Measurements from ENCODE around the gene PPP1CB.

Gene PPP1CB

DNA sequence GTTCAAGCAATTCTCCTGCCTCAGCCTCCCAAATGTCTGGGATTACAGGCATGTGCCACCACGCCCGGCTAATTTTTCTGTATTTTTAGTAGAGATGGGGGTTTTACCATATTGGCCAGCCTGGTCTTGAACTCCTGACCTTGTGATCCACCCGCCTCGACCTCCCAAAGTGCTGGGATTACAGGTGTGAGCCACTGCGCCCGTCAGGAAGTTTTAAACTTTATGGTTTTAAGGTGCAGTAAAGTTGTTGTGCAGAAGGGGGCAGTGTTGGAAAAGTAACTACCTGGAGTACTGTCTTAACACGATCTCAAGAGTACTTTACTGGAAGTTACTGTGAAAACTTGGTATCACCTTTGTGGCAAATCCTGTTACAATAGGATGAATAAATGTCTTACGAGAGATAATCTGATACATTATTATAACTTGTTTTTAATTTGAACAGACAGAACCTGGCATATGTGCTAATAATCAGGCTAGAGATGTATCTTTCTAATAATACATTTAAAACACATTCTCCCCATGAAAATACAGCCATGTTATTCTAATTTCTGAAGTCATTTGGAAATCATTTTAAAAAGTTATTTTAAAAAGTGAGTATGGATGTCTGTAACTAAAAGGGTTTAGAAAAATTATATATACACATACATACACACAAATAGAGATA lies 69.8 kb downstream of the PPP1CB start:
- TF ChIP-seq ZFP30 (CRISPR knock-in tag; IDR thresholded peaks at IDR 0.05) (no peak), ZC3H10 (CRISPR knock-in tag; IDR thresholded peaks at IDR 0.05) (no peak), SNAI2 (CRISPR knock-in tag; IDR thresholded peaks at IDR 0.05) (0 out of 2 replicates have a peak, but pooled peaks have one; percentile 17), BACH2 (CRISPR knock-in tag; IDR thresholded peaks at IDR 0.05; ENCODE audit: borderline replicate concordance) (no peak), ZNF70 (CRISPR knock-in tag; IDR thresholded peaks at IDR 0.05) (no peak), ISL1 (CRISPR knock-in tag; IDR thresholded peaks at IDR 0.05) (no peak), CSDC2 (CRISPR knock-in tag; IDR thresholded peaks at IDR 0.05) (0 out of 2 replicates have a peak, but pooled peaks have one; percentile 44), GLIS3 (CRISPR knock-in tag; IDR thresholded peaks at IDR 0.05) (no peak), ZNF8 (CRISPR knock-in tag; IDR thresholded peaks at IDR 0.05) (no peak), ZFP3 (CRISPR knock-in tag; IDR thresholded peaks at IDR 0.05) (no peak), TCF4 (CRISPR knock-in tag; IDR thresholded peaks at IDR 0.05; ENCODE audit: borderline replicate concordance) (no peak)
- TF ChIP-seq, protein P1, sequence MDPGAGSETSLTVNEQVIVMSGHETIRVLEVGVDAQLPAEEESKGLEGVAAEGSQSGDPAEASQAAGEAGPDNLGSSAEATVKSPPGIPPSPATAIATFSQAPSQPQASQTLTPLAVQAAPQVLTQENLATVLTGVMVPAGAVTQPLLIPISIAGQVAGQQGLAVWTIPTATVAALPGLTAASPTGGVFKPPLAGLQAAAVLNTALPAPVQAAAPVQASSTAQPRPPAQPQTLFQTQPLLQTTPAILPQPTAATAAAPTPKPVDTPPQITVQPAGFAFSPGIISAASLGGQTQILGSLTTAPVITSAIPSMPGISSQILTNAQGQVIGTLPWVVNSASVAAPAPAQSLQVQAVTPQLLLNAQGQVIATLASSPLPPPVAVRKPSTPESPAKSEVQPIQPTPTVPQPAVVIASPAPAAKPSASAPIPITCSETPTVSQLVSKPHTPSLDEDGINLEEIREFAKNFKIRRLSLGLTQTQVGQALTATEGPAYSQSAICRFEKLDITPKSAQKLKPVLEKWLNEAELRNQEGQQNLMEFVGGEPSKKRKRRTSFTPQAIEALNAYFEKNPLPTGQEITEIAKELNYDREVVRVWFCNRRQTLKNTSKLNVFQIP (CRISPR knock-in tag; IDR thresholded peaks at IDR 0.05; ENCODE audit: borderline replicate concordance, low read depth): no peak
- TF ChIP-seq, protein P2, sequence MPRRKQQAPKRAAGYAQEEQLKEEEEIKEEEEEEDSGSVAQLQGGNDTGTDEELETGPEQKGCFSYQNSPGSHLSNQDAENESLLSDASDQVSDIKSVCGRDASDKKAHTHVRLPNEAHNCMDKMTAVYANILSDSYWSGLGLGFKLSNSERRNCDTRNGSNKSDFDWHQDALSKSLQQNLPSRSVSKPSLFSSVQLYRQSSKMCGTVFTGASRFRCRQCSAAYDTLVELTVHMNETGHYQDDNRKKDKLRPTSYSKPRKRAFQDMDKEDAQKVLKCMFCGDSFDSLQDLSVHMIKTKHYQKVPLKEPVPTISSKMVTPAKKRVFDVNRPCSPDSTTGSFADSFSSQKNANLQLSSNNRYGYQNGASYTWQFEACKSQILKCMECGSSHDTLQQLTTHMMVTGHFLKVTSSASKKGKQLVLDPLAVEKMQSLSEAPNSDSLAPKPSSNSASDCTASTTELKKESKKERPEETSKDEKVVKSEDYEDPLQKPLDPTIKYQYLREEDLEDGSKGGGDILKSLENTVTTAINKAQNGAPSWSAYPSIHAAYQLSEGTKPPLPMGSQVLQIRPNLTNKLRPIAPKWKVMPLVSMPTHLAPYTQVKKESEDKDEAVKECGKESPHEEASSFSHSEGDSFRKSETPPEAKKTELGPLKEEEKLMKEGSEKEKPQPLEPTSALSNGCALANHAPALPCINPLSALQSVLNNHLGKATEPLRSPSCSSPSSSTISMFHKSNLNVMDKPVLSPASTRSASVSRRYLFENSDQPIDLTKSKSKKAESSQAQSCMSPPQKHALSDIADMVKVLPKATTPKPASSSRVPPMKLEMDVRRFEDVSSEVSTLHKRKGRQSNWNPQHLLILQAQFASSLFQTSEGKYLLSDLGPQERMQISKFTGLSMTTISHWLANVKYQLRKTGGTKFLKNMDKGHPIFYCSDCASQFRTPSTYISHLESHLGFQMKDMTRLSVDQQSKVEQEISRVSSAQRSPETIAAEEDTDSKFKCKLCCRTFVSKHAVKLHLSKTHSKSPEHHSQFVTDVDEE (CRISPR knock-in tag; IDR thresholded peaks at IDR 0.05): no peak
- TF ChIP-seq, protein P3, sequence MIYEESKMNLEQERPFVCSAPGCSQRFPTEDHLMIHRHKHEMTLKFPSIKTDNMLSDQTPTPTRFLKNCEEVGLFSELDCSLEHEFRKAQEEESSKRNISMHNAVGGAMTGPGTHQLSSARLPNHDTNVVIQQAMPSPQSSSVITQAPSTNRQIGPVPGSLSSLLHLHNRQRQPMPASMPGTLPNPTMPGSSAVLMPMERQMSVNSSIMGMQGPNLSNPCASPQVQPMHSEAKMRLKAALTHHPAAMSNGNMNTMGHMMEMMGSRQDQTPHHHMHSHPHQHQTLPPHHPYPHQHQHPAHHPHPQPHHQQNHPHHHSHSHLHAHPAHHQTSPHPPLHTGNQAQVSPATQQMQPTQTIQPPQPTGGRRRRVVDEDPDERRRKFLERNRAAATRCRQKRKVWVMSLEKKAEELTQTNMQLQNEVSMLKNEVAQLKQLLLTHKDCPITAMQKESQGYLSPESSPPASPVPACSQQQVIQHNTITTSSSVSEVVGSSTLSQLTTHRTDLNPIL (CRISPR knock-in tag; IDR thresholded peaks at IDR 0.05; ENCODE audit: low read depth): no peak
- TF ChIP-seq, protein P4, sequence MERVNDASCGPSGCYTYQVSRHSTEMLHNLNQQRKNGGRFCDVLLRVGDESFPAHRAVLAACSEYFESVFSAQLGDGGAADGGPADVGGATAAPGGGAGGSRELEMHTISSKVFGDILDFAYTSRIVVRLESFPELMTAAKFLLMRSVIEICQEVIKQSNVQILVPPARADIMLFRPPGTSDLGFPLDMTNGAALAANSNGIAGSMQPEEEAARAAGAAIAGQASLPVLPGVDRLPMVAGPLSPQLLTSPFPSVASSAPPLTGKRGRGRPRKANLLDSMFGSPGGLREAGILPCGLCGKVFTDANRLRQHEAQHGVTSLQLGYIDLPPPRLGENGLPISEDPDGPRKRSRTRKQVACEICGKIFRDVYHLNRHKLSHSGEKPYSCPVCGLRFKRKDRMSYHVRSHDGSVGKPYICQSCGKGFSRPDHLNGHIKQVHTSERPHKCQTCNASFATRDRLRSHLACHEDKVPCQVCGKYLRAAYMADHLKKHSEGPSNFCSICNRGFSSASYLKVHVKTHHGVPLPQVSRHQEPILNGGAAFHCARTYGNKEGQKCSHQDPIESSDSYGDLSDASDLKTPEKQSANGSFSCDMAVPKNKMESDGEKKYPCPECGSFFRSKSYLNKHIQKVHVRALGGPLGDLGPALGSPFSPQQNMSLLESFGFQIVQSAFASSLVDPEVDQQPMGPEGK (CRISPR knock-in tag; IDR thresholded peaks at IDR 0.05; ENCODE audit: borderline replicate concordance): no peak

DNA sequence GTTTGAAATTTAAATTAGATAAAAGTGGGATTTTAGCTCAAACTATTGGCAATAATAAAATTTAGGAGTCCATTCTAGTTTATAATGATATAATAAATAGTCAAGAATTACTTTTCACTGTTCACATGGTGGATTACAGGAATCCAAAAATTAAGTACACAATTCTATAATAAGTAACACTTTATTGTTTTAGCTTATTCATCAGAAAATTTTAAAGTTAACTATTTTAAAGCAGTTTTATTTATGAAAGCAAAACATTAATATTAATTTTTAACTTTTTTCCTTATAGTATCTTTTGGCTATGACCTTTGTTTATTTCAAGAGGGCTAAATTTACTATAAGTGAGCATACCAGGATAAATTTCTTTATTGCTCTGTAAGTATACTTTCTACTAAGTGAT lies 70.4 kb downstream of the PPP1CB start:
- TF ChIP-seq TOX (CRISPR knock-in tag; IDR thresholded peaks at IDR 0.05; ENCODE audit: borderline replicate concordance) (no peak), BACH2 (CRISPR knock-in tag; IDR thresholded peaks at IDR 0.05; ENCODE audit: borderline replicate concordance) (no peak)
- TF ChIP-seq, protein P2 (CRISPR knock-in tag; IDR thresholded peaks at IDR 0.05): no peak
- no peak for ATAC-seq

More for the DNA sequence above, 69.8 kb downstream of the PPP1CB start:
- peak; percentile 95 for ATAC-seq

DNA sequence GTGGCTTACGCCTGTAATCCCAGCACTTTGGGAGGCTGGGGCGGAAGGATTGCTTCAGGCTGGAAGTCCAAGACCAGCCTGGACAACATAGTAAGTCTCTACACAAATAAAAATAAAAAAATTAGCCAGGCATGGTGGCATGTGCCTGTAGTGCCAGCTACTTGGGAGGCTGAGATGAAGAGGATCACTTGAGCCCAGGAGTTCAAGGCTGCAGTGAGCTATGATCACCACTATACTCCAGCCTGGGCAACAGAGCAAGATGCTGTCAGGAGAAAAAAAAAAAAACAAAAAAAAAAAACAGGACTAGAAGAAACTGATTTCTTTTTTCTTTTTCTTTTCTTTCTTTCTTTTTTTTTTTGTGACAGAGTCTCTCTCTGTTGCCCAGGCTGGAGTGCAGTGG lies 72.6 kb downstream of the PPP1CB start:
- no peak for TF ChIP-seq ESRRG (CRISPR knock-in tag; IDR thresholded peaks at IDR 0.05)
- TF ChIP-seq, protein P1 (CRISPR knock-in tag; IDR thresholded peaks at IDR 0.05; ENCODE audit: borderline replicate concordance, low read depth): no peak
- TF ChIP-seq ZNF70 (CRISPR knock-in tag; IDR thresholded peaks at IDR 0.05): no peak
- no peak for ATAC-seq

Measured in SK-N-SH treated with all-trans-retinoic acid at 6 μM for 48 hours (cell line).